Aorta (tissue), 5 donors: Measurements from ENCODE around the gene RAB35. TPM values are rescaled to one million over a fixed set of nuclear protein-coding genes. Genes with fewer than 3 reads are reported as not detected.

Source experiments
- ATAC-seq: fragments of 200-7000 bp; cut with Tn5 transposase; one replicate; pipeline ENCODE4 v1.9.1; 2022; ENCODE audit warnings: moderate library complexity; ENCODE audit not compliant: low FRiP score
- DNase-seq, 2 donors: peaks; one replicate each; pipeline ENCODE4 v3.0.0-alpha.2; 2020
- H3K27ac ChIP-seq, 2 donors: one replicate each; pipeline ENCODE4 v1.5.1; 2013; ENCODE audit warnings: low read length in 2 of 2, mild to moderate bottlenecking in 2 of 2, moderate library complexity in 2 of 2, control low read depth in 1 of 2, inconsistent platforms in 1 of 2, low read depth in 1 of 2
- H3K27me3 ChIP-seq, 2 donors: one replicate each; pipeline ENCODE4 v1.6.1; 2013; ENCODE audit warnings: control low read depth in 1 of 2, low read length in 1 of 2, mild to moderate bottlenecking in 1 of 2, moderate library complexity in 1 of 2; ENCODE audit not compliant: insufficient read depth in 2 of 2, control insufficient read depth in 1 of 2
- H3K36me3 ChIP-seq, 2 donors: one replicate each; pipeline ENCODE4 v1.6.1; 2013; ENCODE audit warnings: control low read depth in 1 of 2, low read length in 1 of 2, mild to moderate bottlenecking in 1 of 2; ENCODE audit not compliant: insufficient read depth in 2 of 2, control insufficient read depth in 1 of 2
- H3K4me1 ChIP-seq, 2 donors: one replicate each; pipeline ENCODE4 v1.6.1; 2013; ENCODE audit warnings: low read length in 2 of 2, control low read depth in 1 of 2, mild to moderate bottlenecking in 1 of 2, moderate library complexity in 1 of 2; ENCODE audit not compliant: insufficient read depth in 2 of 2, control insufficient read depth in 1 of 2
- H3K4me3 ChIP-seq, 2 donors: one replicate each; pipeline ENCODE4 v1.5.1; 2013; ENCODE audit warnings: low read length in 2 of 2, control low read depth in 1 of 2, mild to moderate bottlenecking in 1 of 2
- H3K9me3 ChIP-seq: one replicate; pipeline ENCODE4 v1.6.1; 2013; ENCODE audit warnings: mild to moderate bottlenecking, low read length; ENCODE audit not compliant: control insufficient read depth
- WGBS, 2 donors: extraction: QIAGEN DNeasy Blood & Tissue Kit; methylation state at CpG; one replicate each; pipeline ENCODE4 v1.1.7; 2013; 5-methylcytosine and 5-hydroxymethylcytosine counted together
- intact Hi-C, 2 donors: fragments of 100-400 bp; cut with DNase I; formaldehyde crosslinking; loops; one replicate each; pipeline versions ENCODE4 v1.14.2 to v1.15.0; 2022
- polyA plus RNA-seq, 2 donors: library from polyadenylated mRNA; stranded (reverse); fragments of 200-250 nt; gene quantifications; one replicate each; pipeline ENCODE4 v1.2.3, GENCODE V29; 2013
- total RNA-seq, 2 donors: library from RNA; stranded (reverse); fragmentation: NEBNext Ultra II Directional; extraction: Animal tissue kit (Norgen Biotek cat#: 25700); gene quantifications; one replicate each; pipeline ENCODE4 v1.2.1, GENCODE V29; 2021
- donor health status: healthy with polysubstance abuse.
- donor health status: Bipolar disorder and iron deficiency.
- donor health status: DM: no; HTN: no; CAD: no.
- donor health status: DM: no; HTN: no; CAD: no.
- donor health status: DM: yes; HTN: yes; CAD: no.

RAB35 gene
- total and polyA plus RNA-seq, 4 donors = 15.7 to 52.6 (median 35.5) TPM

DNA sequence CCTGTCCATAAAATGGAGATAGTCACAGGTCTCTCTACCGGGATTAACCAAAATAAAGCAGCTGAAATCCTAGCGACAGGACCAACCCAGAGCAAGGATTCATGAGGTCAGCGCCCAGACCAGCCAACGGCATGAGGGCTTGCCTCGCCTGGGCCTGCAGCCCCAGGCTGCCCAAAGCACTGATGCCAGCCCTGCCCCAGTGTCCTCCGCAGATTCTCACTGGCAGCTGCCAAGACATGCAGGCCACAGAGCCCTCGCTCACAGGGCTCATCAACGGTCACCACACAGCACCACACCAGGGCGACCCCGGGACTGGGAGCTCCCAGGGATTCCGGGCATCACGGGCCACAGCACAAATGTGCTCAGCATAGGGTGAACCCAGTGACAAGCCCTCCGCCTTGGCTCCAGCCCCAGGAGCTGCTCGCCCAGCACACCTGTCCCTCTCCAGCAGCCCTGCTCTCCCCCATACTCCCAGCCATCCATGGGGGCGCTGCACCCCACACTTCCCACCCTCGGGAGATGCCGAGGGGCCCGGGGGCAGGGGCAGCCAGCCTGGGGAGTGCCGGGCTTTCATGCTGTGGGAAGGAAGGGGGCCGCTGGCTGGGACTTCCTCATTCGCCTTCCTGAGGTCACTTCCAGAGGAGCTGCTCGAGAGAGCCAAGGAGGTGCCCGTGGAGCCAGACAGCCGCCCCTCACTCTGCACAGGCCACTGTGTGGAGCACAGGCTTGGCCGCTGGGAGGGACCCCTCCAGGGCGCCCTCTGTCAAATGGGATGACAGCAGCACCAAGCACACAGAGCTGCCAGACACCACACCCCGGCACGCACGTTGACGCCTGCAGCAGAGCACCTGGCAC lies 14.1 kb downstream of the RAB35 start:
- DNase-seq = peak in 1 of 2 donors; percentile 56
- Histone ChIP-seq H3K27ac (no peak overlapping the region), H3K27me3 (no peaks in the 10 kb centered on the region), H3K9me3 (no peaks in the 10 kb centered on the region), H3K4me1 (no peaks in the 10 kb centered on the region), H3K4me3 (no peak overlapping the region), H3K36me3 (no peaks in the 10 kb centered on the region)
- 88 to 89% methylated on average over 26 to 30 of the region's 30 CpGs for WGBS, 2 donors
- intact Hi-C loops = no loop called here
- peak; percentile 44 for ATAC-seq

DNA sequence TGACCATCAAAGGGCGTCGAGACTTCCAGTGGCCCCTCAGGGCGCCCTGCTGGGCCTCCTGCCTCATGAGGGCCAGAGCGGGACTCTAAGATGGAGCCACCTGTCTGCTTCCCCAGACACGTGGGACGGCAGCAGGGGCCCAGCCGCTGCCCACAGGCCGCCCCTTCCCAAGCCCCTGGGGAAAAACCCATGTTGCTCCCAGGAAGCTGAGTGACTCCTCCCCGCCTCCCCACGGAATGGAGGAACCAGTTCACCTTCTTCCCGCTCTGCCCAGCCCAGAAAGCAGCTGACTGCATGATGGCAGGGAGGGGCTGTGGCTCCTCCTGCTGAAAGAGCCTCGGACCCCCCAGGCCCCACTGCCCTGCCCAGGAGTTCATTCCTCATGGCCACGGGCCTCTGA lies 14.9 kb downstream of the RAB35 start:
- H3K36me3 ChIP-seq = peaks cover 0 to 2% of the 10 kb centered on the region in 2 donors
- no peaks in the 10 kb centered on the region for H3K4me1 ChIP-seq
- H3K27ac ChIP-seq = no peak overlapping the region
- intact Hi-C loops = no loop called here
- H3K9me3 ChIP-seq = no peaks in the 10 kb centered on the region
- no peak for ATAC-seq
- WGBS, 2 donors = 81 to 86% methylated on average over 13 of the region's 13 CpGs
- H3K4me3 ChIP-seq = no peak overlapping the region
- H3K27me3 ChIP-seq = no peaks in the 10 kb centered on the region
- DNase-seq = no peak

DNA sequence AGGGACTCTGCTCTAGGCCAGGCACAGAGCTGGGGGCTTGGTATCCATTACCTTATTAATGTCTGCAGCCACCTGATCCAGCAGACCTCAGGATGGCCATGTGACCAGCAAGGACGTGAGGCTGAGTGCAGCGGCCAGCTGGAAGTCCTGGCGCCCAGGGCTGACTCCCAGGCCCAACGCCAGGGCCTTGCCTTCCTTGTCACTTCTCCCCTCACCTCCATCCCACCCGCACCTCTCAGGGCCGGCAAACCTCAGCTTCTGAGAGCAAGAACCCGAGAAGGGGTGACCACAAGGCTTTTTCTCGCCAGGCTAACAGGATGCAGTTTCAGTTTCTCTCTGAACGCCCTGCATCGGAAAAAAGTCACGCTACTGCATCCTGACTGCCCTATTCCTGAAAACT lies 15.4 kb downstream of the RAB35 start:
- Histone ChIP-seq H3K27me3 (no peaks in the 10 kb centered on the region), H3K4me3 (no peak overlapping the region), H3K36me3 (peaks cover 0 to 2% of the 10 kb centered on the region in 2 donors), H3K4me1 (no peaks in the 10 kb centered on the region), H3K27ac (no peak overlapping the region), H3K9me3 (no peaks in the 10 kb centered on the region)
- intact Hi-C loops = no loop called here
- ATAC-seq (no peak), DNase-seq (peak in 1 of 2 donors; percentile 55)
- WGBS, 2 donors = 40 to 45% methylated on average over 11 of the region's 11 CpGs

- DNase-seq (peak; percentile 90 to 94), ATAC-seq (peak; percentile 70)
- peaks cover 0 to 2% of the 10 kb centered on the region in 2 donors for H3K36me3 ChIP-seq
- H3K4me1 ChIP-seq = no peaks in the 10 kb centered on the region
- 8 to 13% methylated on average over 21 of the region's 21 CpGs for WGBS, 2 donors
- no peak overlapping the region for H3K27ac ChIP-seq
- H3K27me3 ChIP-seq = no peaks in the 10 kb centered on the region
- intact Hi-C loops = no loop called here
- H3K9me3 ChIP-seq = no peaks in the 10 kb centered on the region
- H3K4me3 ChIP-seq = no peak overlapping the region
Observed at GRCh38 chr12:120100630-120101029, 15.9 kb downstream of the RAB35 start.

DNA sequence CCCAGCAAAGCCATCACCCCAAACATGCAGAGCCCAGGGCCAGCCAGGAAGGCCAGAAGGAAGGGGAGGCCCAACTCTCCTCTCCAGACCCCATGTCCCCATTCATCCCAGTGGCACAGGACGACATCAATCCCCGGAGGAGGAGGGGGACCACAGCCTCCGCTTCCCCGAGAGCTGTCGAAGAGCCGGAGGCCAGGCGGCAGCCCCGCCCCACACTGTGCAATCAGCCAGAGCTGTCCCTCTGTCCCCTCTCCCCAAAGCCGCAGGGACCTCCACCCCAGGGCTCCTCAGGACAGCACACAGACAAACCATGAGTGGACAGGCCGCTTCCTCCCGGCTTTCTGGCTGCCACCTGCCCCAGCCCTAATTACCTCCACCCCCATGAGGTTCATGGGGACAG lies 16.8 kb downstream of the RAB35 start:
- intact Hi-C loops = no loop called here
- 96 to 99% methylated on average over 11 of the region's 11 CpGs for WGBS, 2 donors

GRCh38 chr12:120098756-120099470 lies 17.6 kb downstream of the RAB35 start:
- WGBS, 2 donors = 94 to 95% methylated on average over 36 of the region's 36 CpGs
- Histone ChIP-seq H3K9me3 (no peaks in the 10 kb centered on the region), H3K4me3 (no peak overlapping the region), H3K4me1 (no peaks in the 10 kb centered on the region), H3K36me3 (peaks cover 0 to 2% of the 10 kb centered on the region in 2 donors), H3K27me3 (no peaks in the 10 kb centered on the region), H3K27ac (no peak overlapping the region)
- no peak for ATAC-seq
- intact Hi-C loops = no loop called here
- DNase-seq = no peak

More for the DNA sequence above, 16.8 kb downstream of the RAB35 start:
- DNase-seq (no peak), ATAC-seq (no peak)
- Histone ChIP-seq H3K27me3 (no peaks in the 10 kb centered on the region), H3K4me3 (no peak overlapping the region), H3K9me3 (no peaks in the 10 kb centered on the region), H3K36me3 (peaks cover 0 to 2% of the 10 kb centered on the region in 2 donors), H3K27ac (no peak overlapping the region), H3K4me1 (no peaks in the 10 kb centered on the region)

DNA sequence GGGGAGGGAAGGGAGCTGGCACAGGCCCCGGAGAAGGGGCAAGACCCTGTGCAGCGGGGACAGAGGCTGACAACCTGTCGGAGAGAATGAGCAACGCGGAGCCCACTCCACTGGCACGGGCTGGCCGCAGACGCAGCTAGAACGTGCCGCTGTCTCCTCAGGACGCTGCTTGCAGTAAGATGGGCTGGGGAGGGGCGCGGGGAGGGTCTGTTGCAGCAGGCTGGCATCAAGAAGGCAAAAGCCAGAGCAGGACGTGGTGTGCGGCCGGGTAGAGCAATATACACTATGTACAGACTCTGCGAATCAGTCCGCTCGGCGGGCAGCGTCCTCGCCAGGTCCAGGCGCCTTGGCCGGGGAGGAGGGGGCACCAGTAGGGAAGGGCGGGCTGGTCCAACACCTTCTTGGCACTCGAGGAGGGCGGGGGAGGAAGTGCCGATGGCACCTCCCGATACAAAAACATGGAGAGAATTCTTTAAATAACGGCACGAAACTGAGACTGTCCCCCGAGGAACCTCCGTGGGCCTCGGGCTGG lies 19.8 kb downstream of the RAB35 start:
- Histone ChIP-seq H3K36me3 (peaks cover 0 to 2% of the 10 kb centered on the region in 2 donors), H3K27me3 (no peaks in the 10 kb centered on the region), H3K4me3 (no peak overlapping the region), H3K9me3 (no peaks in the 10 kb centered on the region), H3K27ac (no peak overlapping the region), H3K4me1 (no peaks in the 10 kb centered on the region)
- WGBS, 2 donors = 86 to 89% methylated on average over 34 of the region's 34 CpGs
- intact Hi-C loops = no loop called here
- DNase-seq = no peak
- ATAC-seq = no peak

GRCh38 chr12:120095736-120096135 lies 20.8 kb downstream of the RAB35 start:
- H3K4me3 ChIP-seq = no peak overlapping the region
- WGBS, 2 donors = 75 to 82% methylated on average over 8 of the region's 8 CpGs
- H3K36me3 ChIP-seq = peaks cover 0 to 2% of the 10 kb centered on the region in 2 donors

More at GRCh38 chr12:120095736-120096135, 20.8 kb downstream of the RAB35 start:
- no peak for ATAC-seq
- intact Hi-C loops = no loop called here
- H3K27ac ChIP-seq = no peak overlapping the region
- H3K4me1 ChIP-seq = no peaks in the 10 kb centered on the region
- H3K9me3 ChIP-seq = no peaks in the 10 kb centered on the region
- no peaks in the 10 kb centered on the region for H3K27me3 ChIP-seq
- DNase-seq = no peak
